Spleen (tissue), 11 donors: ENCODE results near the gene SNU13. TPM values are rescaled to one million over a fixed set of nuclear protein-coding genes. Genes with fewer than 3 reads are reported as not detected.

Source experiments
- DNase-seq: peaks from one replicate; pipeline ENCODE4 v3.0.0-alpha.2; 2020
- H3K27ac ChIP-seq, 8 donors: fragments of 200-600 bp; sonication (generic) in 7 of 8; 1 replicate in 4 of 8; 2 replicates in 4 of 8; pipeline versions ENCODE4 v1.5.0 to v1.8.0; 2016 to 2021; ENCODE audit warnings: inconsistent platforms in 4 of 8, mild to moderate bottlenecking in 4 of 8, moderate library complexity in 1 of 8
- H3K27me3 ChIP-seq, 7 donors: fragments of 200-600 bp; sonication (generic) in 6 of 7; replicated peaks in 1 of 7; 1 replicate in 4 of 7; 2 replicates in 3 of 7; pipeline versions ENCODE4 v1.5.0 to v1.8.0; 2016 to 2021; ENCODE audit warnings: inconsistent platforms in 3 of 7, mild to moderate bottlenecking in 1 of 7
- H3K36me3 ChIP-seq, 6 donors: fragments of 200-600 bp; sonication (generic) in 5 of 6; 1 replicate in 4 of 6; 2 replicates in 2 of 6; pipeline versions ENCODE4 v1.5.0 to v1.8.0; 2016 to 2021; ENCODE audit warnings: inconsistent platforms in 2 of 6
- H3K4me1 ChIP-seq, 6 donors: fragments of 200-600 bp; sonication (generic) in 5 of 6; 1 replicate in 3 of 6; 2 replicates in 3 of 6; pipeline versions ENCODE4 v1.5.0 to v1.8.0; 2016 to 2021; ENCODE audit warnings: inconsistent platforms in 3 of 6
- H3K4me3 ChIP-seq, 8 donors: fragments of 200-600 bp; sonication (generic) in 7 of 8; 1 replicate in 4 of 8; 2 replicates in 4 of 8; pipeline versions ENCODE4 v1.5.0 to v1.8.0; 2016 to 2021; ENCODE audit warnings: inconsistent platforms in 4 of 8, mild to moderate bottlenecking in 4 of 8, moderate library complexity in 2 of 8
- H3K9me3 ChIP-seq, 8 donors: fragments of 200-600 bp; sonication (generic) in 7 of 8; 1 replicate in 4 of 8; 2 replicates in 4 of 8; pipeline versions ENCODE4 v1.5.0 to v1.8.0; 2016 to 2021; ENCODE audit warnings: inconsistent platforms in 4 of 8
- POLR2A ChIP-seq, 3 donors: fragments of 450-650 bp; IDR thresholded peaks; one replicate each; pipeline ENCODE4 v1.5.1; 2017; ENCODE audit warnings: antibody characterized with exemption in 3 of 3, mild to moderate bottlenecking in 1 of 3
- POLR2AphosphoS5 ChIP-seq, 3 donors: sonication (generic); formaldehyde crosslinking; IDR thresholded peaks; one replicate each; pipeline ENCODE4 v1.5.1; 2017; ENCODE audit warnings: antibody characterized with exemption in 3 of 3
- WGBS, 5 donors: extraction: QIAGEN DNeasy Blood & Tissue Kit in 3 of 5; methylation state at CpG; one replicate each; pipeline versions ENCODE4 v1.1.5 to v1.1.7; 2013 to 2018; 5-methylcytosine and 5-hydroxymethylcytosine counted together
- intact Hi-C: fragments of 100-400 bp; cut with DNase I; formaldehyde crosslinking; loops from one replicate; pipeline ENCODE4 v1.15.0; 2023; ENCODE audit warnings: low total_unique reads
- polyA plus RNA-seq, 3 donors: library from polyadenylated mRNA; stranded (reverse); fragments of 200-250 nt; gene quantifications; one replicate each; pipeline ENCODE4 v1.2.1, GENCODE V29; 2013
- total RNA-seq, 7 donors: library from RNA; depleted of rRNA in 3 of 7; stranded (reverse); fragments of >200 nt in 3 of 7; fragmentation: NEBNext Ultra II Directional in 4 of 7; extraction: Animal tissue kit (Norgen Biotek cat#: 25700) in 4 of 7; gene quantifications; one replicate each; pipeline versions ENCODE4 v1.1.0 to v1.2.1, GENCODE V29; 2016 to 2021
- TF ChIP-seq, protein P1 (sequence below), 11 experiments: fragments of 200-600 bp in 7 of 11; fragments of 450-650 bp in 4 of 11; sonication (generic) in 4 of 11; IDR thresholded peaks in 8 of 11; conservative IDR thresholded peaks in 3 of 11; 1 replicate in 7 of 11; 2 replicates in 4 of 11; pipeline versions ENCODE4 v1.4.0 to v1.8.0; 2016 to 2021; ENCODE audit warnings: antibody characterized with exemption in 11 of 11, inconsistent platforms in 4 of 11, mild to moderate bottlenecking in 1 of 11
- donor health status: healthy with polysubstance abuse.
- donor health status: DM: no; HTN: no; CAD: no; lungs with moderate emphysema.
- donor health status: DM: no; HTN: no; CAD: no.
- donor health status: Bipolar disorder and iron deficiency.
- donor health status: healthy.
- donor health status: DM: no; HTN: no; CAD: no.
- donor health status: DM: yes; HTN: yes; CAD: no.

Gene SNU13
- total and polyA plus RNA-seq, 10 donors: 89.0 to 165 (median 111) TPM

DNA sequence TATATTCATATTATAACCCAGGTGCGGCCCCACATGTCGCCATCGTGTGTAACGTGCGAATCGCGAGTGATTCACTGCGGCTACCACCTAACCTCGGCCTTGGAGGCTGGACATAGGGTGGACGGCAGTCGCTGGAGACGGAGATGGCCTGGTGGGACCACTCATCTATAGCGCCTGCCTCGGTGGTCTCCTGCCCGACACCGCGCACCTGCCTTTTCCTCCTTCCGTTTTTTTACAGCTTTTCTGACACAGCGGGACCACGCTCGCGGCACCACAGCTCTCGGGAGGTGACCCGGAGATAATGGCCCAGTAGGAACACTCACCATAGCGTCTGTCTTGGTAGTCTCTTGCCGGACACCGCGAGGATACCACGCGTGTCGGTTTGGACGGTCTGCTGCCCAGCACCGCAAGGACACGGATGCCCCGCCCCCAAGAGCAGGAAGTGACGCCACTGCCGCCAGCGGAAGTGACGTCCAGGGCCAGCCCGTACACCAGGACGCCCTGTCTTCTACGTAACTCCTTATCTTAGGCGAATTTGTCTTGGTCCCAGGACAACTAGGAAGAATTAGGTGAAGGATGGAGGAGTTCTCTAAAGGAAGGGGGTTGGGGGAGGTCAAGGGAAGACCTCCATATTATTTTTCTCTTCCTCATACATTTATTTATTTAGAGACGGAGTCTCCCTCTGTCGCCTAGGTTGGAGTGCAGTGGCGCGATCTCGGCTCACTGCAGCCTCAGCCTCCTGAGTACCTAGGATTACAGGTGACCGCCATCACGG lies 6.4 kb downstream of the SNU13 start:
- TF ChIP-seq POLR2A (IDR thresholded peaks at IDR 0.05) (peak in 1 of 3 donors; percentile 56), POLR2AphosphoS5 (IDR thresholded peaks at IDR 0.05) (peak; percentile 96 to 98 (median 97))
- TF ChIP-seq, protein P1, sequence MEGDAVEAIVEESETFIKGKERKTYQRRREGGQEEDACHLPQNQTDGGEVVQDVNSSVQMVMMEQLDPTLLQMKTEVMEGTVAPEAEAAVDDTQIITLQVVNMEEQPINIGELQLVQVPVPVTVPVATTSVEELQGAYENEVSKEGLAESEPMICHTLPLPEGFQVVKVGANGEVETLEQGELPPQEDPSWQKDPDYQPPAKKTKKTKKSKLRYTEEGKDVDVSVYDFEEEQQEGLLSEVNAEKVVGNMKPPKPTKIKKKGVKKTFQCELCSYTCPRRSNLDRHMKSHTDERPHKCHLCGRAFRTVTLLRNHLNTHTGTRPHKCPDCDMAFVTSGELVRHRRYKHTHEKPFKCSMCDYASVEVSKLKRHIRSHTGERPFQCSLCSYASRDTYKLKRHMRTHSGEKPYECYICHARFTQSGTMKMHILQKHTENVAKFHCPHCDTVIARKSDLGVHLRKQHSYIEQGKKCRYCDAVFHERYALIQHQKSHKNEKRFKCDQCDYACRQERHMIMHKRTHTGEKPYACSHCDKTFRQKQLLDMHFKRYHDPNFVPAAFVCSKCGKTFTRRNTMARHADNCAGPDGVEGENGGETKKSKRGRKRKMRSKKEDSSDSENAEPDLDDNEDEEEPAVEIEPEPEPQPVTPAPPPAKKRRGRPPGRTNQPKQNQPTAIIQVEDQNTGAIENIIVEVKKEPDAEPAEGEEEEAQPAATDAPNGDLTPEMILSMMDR (IDR thresholded peaks at IDR 0.05 in 8 of 11, conservative IDR thresholded peaks at IDR 0.05 in 3 of 11): no peak
- peak overlapping the region; percentile 40 to 85 (median 61) for H3K4me3 ChIP-seq
- 29 to 58% (median 49%) methylated on average over 47 to 50 of the region's 50 CpGs for WGBS, 5 donors
- intact Hi-C loops: no loop called here
- DNase-seq: peak; percentile 95
- H3K4me1 ChIP-seq: peaks cover 7 to 76% (median 35%) of the 10 kb centered on the region in 6 donors
- H3K9me3 ChIP-seq: no peaks in the 10 kb centered on the region
- peak overlapping the region; percentile 65 to 94 (median 90) for H3K27ac ChIP-seq
- H3K36me3 ChIP-seq: peaks cover 9 to 52% (median 33%) of the 10 kb centered on the region in 6 donors
- H3K27me3 ChIP-seq: no peaks in the 10 kb centered on the region

DNA sequence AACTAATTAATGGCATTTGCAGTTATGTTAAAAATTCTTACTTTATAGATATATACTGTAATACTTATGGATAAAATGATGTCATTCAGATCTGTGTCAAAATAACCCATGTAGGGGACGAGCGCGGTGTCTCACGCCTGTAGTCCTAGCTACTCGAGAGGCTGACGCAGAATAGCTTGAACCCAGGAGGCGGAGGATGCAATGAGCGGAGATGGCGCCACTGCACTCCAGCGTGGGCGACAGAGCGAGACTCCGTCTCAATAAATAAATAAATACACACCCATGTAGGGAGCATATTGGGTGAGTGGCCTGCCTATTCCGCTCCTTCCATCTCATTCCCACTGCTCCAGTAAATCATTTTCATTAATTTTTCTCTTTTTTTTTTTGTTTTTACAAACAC lies 7.1 kb downstream of the SNU13 start:
- Histone ChIP-seq H3K4me1 (peaks cover 1 to 69% (median 29%) of the 10 kb centered on the region in 6 donors), H3K27me3 (no peaks in the 10 kb centered on the region), H3K27ac (peak overlapping the region in 7 of 8 donors; percentile 65 to 94 (median 90)), H3K36me3 (peaks cover 9 to 58% (median 35%) of the 10 kb centered on the region in 6 donors), H3K4me3 (peak overlapping the region; percentile 40 to 85 (median 61)), H3K9me3 (no peaks in the 10 kb centered on the region)
- peak; percentile 60 for DNase-seq
- TF ChIP-seq POLR2A (IDR thresholded peaks at IDR 0.05): no peak
- TF ChIP-seq, protein P1 (IDR thresholded peaks at IDR 0.05 in 8 of 11, conservative IDR thresholded peaks at IDR 0.05 in 3 of 11): no peak
- TF ChIP-seq POLR2AphosphoS5 (IDR thresholded peaks at IDR 0.05): no peak
- 49 to 66% (median 55%) methylated on average over 14 of the region's 14 CpGs for WGBS, 5 donors
- intact Hi-C loops: no loop called here

DNA sequence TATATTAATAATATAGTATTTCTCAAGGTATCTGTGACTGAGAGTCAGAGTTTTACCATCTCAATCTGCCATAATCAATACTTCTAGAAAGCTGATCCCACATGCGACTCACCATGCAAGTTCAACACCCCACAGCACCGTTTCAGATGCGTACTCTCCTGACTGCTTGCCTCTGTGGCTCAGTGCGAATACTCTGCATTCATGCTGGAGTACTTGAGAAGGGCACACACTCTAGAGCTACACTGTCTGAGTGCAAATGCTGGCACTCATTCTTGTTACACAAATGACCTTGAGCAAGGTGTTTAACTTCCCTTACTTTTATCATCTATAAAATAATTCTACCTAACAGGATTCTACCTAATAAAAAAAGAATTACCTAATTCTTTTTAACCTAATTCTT lies 12.5 kb downstream of the SNU13 start:
- DNase-seq: no peak
- intact Hi-C loops: no loop called here
- no peak overlapping the region for H3K4me3 ChIP-seq
- H3K9me3 ChIP-seq: no peaks in the 10 kb centered on the region
- no peaks in the 10 kb centered on the region for H3K27me3 ChIP-seq
- peaks cover 9 to 93% (median 66%) of the 10 kb centered on the region in 6 donors for H3K36me3 ChIP-seq
- TF ChIP-seq POLR2A (IDR thresholded peaks at IDR 0.05) (no peak), POLR2AphosphoS5 (IDR thresholded peaks at IDR 0.05) (no peak)
- TF ChIP-seq, protein P1 (IDR thresholded peaks at IDR 0.05 in 8 of 11, conservative IDR thresholded peaks at IDR 0.05 in 3 of 11): no peak
- WGBS, 5 donors: 93 to 99% (median 98%) methylated on average over 4 of the region's 4 CpGs
- H3K27ac ChIP-seq: no peak overlapping the region
- H3K4me1 ChIP-seq: peaks cover 0 to 25% (median 10%) of the 10 kb centered on the region in 6 donors

DNA sequence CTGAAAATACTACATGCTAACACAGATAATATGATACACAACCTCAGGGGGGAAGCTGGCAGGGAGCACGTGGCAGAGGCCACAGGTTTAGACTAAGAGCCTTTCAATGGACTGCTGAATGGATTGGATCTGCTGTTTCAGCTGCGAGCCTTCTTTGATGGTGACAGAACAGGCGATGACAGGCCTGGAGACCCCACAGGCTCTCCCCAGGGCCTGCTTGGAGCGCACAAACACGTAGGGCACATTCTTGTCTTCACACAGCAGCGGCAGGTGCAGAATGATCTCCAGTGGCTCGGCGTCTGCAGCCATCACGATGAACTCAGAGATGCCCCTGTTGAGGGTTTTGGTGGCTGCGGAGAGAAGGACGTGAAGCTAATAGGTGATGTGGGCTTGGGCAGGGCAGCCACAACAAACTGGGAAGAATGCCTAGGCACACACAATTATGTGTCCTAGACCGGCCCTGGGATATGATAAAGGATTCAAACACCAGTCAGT lies 13.8 kb downstream of the SNU13 start:
- TF ChIP-seq, protein P1 (IDR thresholded peaks at IDR 0.05 in 8 of 11, conservative IDR thresholded peaks at IDR 0.05 in 3 of 11): no peak
- Histone ChIP-seq H3K4me3 (no peak overlapping the region), H3K4me1 (peaks cover 0 to 13% (median 0%) of the 10 kb centered on the region in 6 donors), H3K9me3 (no peaks in the 10 kb centered on the region), H3K36me3 (peaks cover 6 to 81% (median 59%) of the 10 kb centered on the region in 6 donors), H3K27me3 (no peaks in the 10 kb centered on the region), H3K27ac (no peak overlapping the region)
- WGBS, 5 donors: 91 to 96% (median 94%) methylated on average over 9 to 12 of the region's 12 CpGs
- no peak for DNase-seq
- intact Hi-C loops: no loop called here
